Liver (tissue), 9 donors: ENCODE results near the gene FTO. TPM values are rescaled to one million over a fixed set of nuclear protein-coding genes. Genes with fewer than 3 reads are reported as not detected.

ENCODE experiments used
- DNase-seq: peaks from one replicate; pipeline ENCODE4 v3.0.0-alpha.2; 2017; ENCODE audit warnings: low spot score
- H3K27ac ChIP-seq, 2 donors: one replicate each; pipeline ENCODE4 v1.7.0; 2013; ENCODE audit warnings: inconsistent platforms in 2 of 2, low read length in 2 of 2, control low read depth in 1 of 2, low read depth in 1 of 2, mild to moderate bottlenecking in 1 of 2
- H3K27me3 ChIP-seq, 4 donors: one replicate each; pipeline versions ENCODE4 v1.6.1 to v1.7.0; 2013; ENCODE audit warnings: low read length in 3 of 4, inconsistent platforms in 1 of 4, mild to moderate bottlenecking in 1 of 4, moderate library complexity in 1 of 4; ENCODE audit not compliant: control insufficient read depth in 4 of 4, insufficient read depth in 4 of 4
- H3K36me3 ChIP-seq, 4 donors: one replicate each; pipeline versions ENCODE4 v1.6.1 to v1.7.0; 2013; ENCODE audit warnings: low read length in 3 of 4, mild to moderate bottlenecking in 3 of 4, low read depth in 1 of 4, moderate library complexity in 1 of 4; ENCODE audit not compliant: control insufficient read depth in 4 of 4, insufficient read depth in 3 of 4
- H3K4me1 ChIP-seq, 4 donors: one replicate each; pipeline versions ENCODE4 v1.6.1 to v1.7.0; 2013; ENCODE audit warnings: low read length in 3 of 4, mild to moderate bottlenecking in 3 of 4, moderate library complexity in 1 of 4; ENCODE audit not compliant: control insufficient read depth in 4 of 4, insufficient read depth in 4 of 4
- H3K4me3 ChIP-seq, 3 donors: one replicate each; pipeline versions ENCODE4 v1.6.1 to v1.7.0; 2013; ENCODE audit warnings: low read length in 3 of 3, control low read depth in 1 of 3, low read depth in 1 of 3, mild to moderate bottlenecking in 1 of 3
- H3K9ac ChIP-seq, 2 donors: one replicate each; pipeline ENCODE4 v1.7.0; 2013; ENCODE audit warnings: low read length in 2 of 2, mild to moderate bottlenecking in 2 of 2, moderate library complexity in 2 of 2, control low read depth in 1 of 2, low read depth in 1 of 2
- H3K9me3 ChIP-seq, 4 donors: one replicate each; pipeline versions ENCODE4 v1.6.1 to v1.7.0; 2013; ENCODE audit warnings: low read length in 3 of 4; ENCODE audit not compliant: control insufficient read depth in 4 of 4
- ATF3 ChIP-seq: IDR thresholded peaks from 2 replicates; pipeline ENCODE4 v1.6.1; 2016; ENCODE audit warnings: antibody characterized with exemption
- CTCF ChIP-seq: fragments of 150-350 bp; IDR thresholded peaks from 2 replicates; pipeline ENCODE4 v1.5.1; 2017; ENCODE audit warnings: improper control_type of control experiment, low read depth, low read length; ENCODE audit not compliant: missing input control
- EGR1 ChIP-seq, 2 donors: IDR thresholded peaks; 2 replicates each; pipeline ENCODE4 v1.6.1; 2016 to 2018; ENCODE audit warnings: antibody characterized with exemption in 2 of 2, low read depth in 2 of 2
- FOXA1 ChIP-seq: IDR thresholded peaks from 2 replicates; pipeline ENCODE4 v1.6.1; 2016; ENCODE audit warnings: antibody characterized with exemption
- FOXA2 ChIP-seq: IDR thresholded peaks from 2 replicates; pipeline ENCODE4 v1.6.1; 2016; ENCODE audit warnings: antibody characterized with exemption
- GABPA ChIP-seq, 2 donors: IDR thresholded peaks in 1 of 2; conservative IDR thresholded peaks in 1 of 2; 2 replicates each; pipeline ENCODE4 v1.6.1; 2016; ENCODE audit warnings: antibody characterized with exemption in 2 of 2, mild to moderate bottlenecking in 1 of 2, moderate library complexity in 1 of 2
- HNF4A ChIP-seq, 2 donors: conservative IDR thresholded peaks; 2 replicates each; pipeline ENCODE4 v1.6.1; 2016; ENCODE audit warnings: antibody characterized with exemption in 2 of 2, mild to moderate bottlenecking in 2 of 2
- JUND ChIP-seq, 2 donors: IDR thresholded peaks; 2 replicates each; pipeline ENCODE4 v1.6.1; 2016; ENCODE audit warnings: antibody characterized with exemption in 2 of 2
- MAX ChIP-seq: IDR thresholded peaks from 2 replicates; pipeline ENCODE4 v1.6.1; 2016; ENCODE audit warnings: antibody characterized with exemption
- NR2F2 ChIP-seq: IDR thresholded peaks from 2 replicates; pipeline ENCODE4 v1.6.1; 2016; ENCODE audit warnings: antibody characterized with exemption
- RAD21 ChIP-seq, 2 donors: IDR thresholded peaks; 2 replicates each; pipeline ENCODE4 v1.6.1; 2016; ENCODE audit warnings: antibody characterized with exemption in 2 of 2, mild to moderate bottlenecking in 2 of 2
- SP1 ChIP-seq: IDR thresholded peaks from 2 replicates; pipeline ENCODE4 v1.6.1; 2018; ENCODE audit warnings: antibody characterized with exemption, mild to moderate bottlenecking
- TAF1 ChIP-seq: conservative IDR thresholded peaks from 2 replicates; pipeline ENCODE4 v1.6.1; 2016; ENCODE audit warnings: antibody characterized with exemption, mild to moderate bottlenecking
- YY1 ChIP-seq: IDR thresholded peaks from 2 replicates; pipeline ENCODE4 v1.6.1; 2016; ENCODE audit warnings: antibody characterized with exemption, mild to moderate bottlenecking
- ZBTB33 ChIP-seq: IDR thresholded peaks from 2 replicates; pipeline ENCODE4 v1.6.1; 2016; ENCODE audit warnings: antibody characterized with exemption
- WGBS: extraction: QIAGEN DNeasy Blood & Tissue Kit; methylation state at CpG from one replicate; pipeline ENCODE4 v1.1.7; 2013; 5-methylcytosine and 5-hydroxymethylcytosine counted together
- polyA plus RNA-seq, 2 donors: library from polyadenylated mRNA; stranded (reverse) in 1 of 2; unstranded in 1 of 2; fragments of 200-250 nt in 1 of 2; fragments of >200 nt in 1 of 2; fragmentation: Nextera tagmentation in 1 of 2; extraction: Ambion mirVana in 1 of 2; gene quantifications; one replicate each; pipeline versions ENCODE4 v1.2.1 to v1.2.3, GENCODE V29; 2013 to 2015
- total RNA-seq, 2 donors: library from RNA; depleted of rRNA; stranded (reverse); fragments of >200 nt; gene quantifications; one replicate each; pipeline ENCODE4 v1.2.3, GENCODE V29; 2014
- donor health status: healthy.
- donor health status: healthy.
- donor health status: healthy.
- donor health status: healthy.
- donor health status: healthy.

The FTO gene
- total and polyA plus RNA-seq, 4 donors, result 12.0 to 54.2 (median 24.6) TPM

- TF ChIP-seq FOXA2, result no peak
- TF ChIP-seq JUND (IDR thresholded peaks at IDR 0.05), result no peak
- no peak for TF ChIP-seq TAF1
- TF ChIP-seq HNF4A (conservative IDR thresholded peaks at IDR 0.05), result no peak
Observed at GRCh38 chr16:53946746-53947386, 242.9 kb downstream of the FTO start (continued).

GRCh38 chr16:53947642-53948041, 243.7 kb downstream of the FTO start:
- Histone ChIP-seq H3K9me3 (no peaks in the 10 kb centered on the region), H3K36me3 (no peaks in the 10 kb centered on the region), H3K4me3 (no peak overlapping the region), H3K4me1 (peaks cover 2 to 12% (median 5%) of the 10 kb centered on the region in 4 donors), H3K27me3 (no peaks in the 10 kb centered on the region), H3K9ac (no peak overlapping the region), H3K27ac (no peak overlapping the region)
- DNase-seq, result no peak
- TF ChIP-seq JUND (IDR thresholded peaks at IDR 0.05) (no peak), MAX (no peak), SP1 (no peak), CTCF (no peak), FOXA1 (no peak), YY1 (no peak), GABPA (IDR thresholded peaks at IDR 0.05 in 1 of 2, conservative IDR thresholded peaks at IDR 0.05 in 1 of 2) (no peak), RAD21 (IDR thresholded peaks at IDR 0.05) (no peak), NR2F2 (no peak), ATF3 (no peak), ZBTB33 (no peak), EGR1 (IDR thresholded peaks at IDR 0.05; ENCODE audit: low read depth in 2 of 2) (no peak), TAF1 (no peak)
- WGBS, result 97% methylated on average over 7 of the region's 7 CpGs

- no peaks in the 10 kb centered on the region for H3K36me3 ChIP-seq
- no peak for DNase-seq
- H3K9me3 ChIP-seq, result no peaks in the 10 kb centered on the region
- no peak overlapping the region for H3K27ac ChIP-seq
- 93% methylated on average over 4 of the region's 4 CpGs for WGBS
- H3K9ac ChIP-seq, result no peak overlapping the region
- no peak for TF ChIP-seq FOXA1
- H3K27me3 ChIP-seq, result no peaks in the 10 kb centered on the region
- no peak overlapping the region for H3K4me3 ChIP-seq
- H3K4me1 ChIP-seq, result peaks cover 2 to 14% (median 5%) of the 10 kb centered on the region in 4 donors
Observed at GRCh38 chr16:53948326-53948725, 244.4 kb downstream of the FTO start.
